ENCODE measurements around the gene SUMO3.

- TF ChIP-seq CTCF (IDR thresholded peaks at IDR 0.05) (no peak), POLR2A (IDR thresholded peaks at IDR 0.05) (no peak)
These were observed 57.5 kb downstream of the SUMO3 start for GRCh38 chr21:44760376-44760775.
